ENCODE measurements around the gene CMTM7.

DNA sequence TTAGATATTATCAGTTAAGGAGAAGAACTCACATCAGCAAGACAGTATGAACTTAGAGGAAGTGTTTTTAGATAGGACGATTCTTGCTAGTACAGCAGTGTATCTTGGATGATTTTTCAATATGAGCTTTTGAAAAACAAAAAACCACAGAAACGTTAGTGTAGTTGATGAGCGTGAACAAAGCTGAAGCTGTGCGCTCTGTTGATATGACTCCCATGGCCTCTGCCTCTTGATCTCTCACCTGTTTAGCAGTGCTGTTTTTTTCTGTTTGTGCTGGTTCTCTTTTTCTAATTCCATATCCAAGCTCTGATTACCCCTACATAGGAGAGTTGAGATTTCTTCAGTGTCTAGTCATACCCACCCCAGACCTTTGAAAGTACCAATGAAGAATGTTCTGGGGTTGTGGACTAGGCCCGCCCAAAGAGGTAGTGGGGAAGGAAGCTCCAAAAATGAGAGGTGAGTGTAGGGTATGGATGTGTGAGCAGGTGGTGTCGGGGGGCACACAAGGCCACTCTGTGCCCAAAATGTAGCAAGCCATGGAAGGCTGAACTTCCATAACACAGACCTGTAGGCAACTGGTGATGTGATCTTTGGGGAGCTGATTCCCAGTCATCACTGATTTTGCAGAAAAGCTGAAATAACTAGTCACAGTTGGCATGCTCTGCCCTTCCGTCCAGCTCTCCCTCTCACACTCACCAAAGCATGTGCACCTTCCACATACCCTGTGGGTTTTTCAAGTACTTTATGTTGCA lies 20.0 kb upstream of the CMTM7 start:
- TF ChIP-seq CTCF (IDR thresholded peaks at IDR 0.05; ENCODE audit: low read depth, low read length) (no peak), EZH2phosphoT487 (IDR thresholded peaks at IDR 0.05; ENCODE audit: low read depth) (no peak)

Measured in OCI-LY3 (cell line).